Neural cell (in vitro differentiated cells): ENCODE data around the gene ZNF735. TPM values are rescaled to one million over a fixed set of nuclear protein-coding genes. Genes with fewer than 3 reads are reported as not detected.

Experiments used
- H2AFZ ChIP-seq: fragments of 200-600, 300-800 bp; sonication (generic), shearing (Covaris generic); 2 replicates; pipeline ENCODE4 v1.6.0; 2014; ENCODE audit warnings: low read depth, mild to moderate bottlenecking, antibody characterized with exemption, low read length, moderate library complexity
- H3F3A ChIP-seq: fragments of 200-600 bp; shearing (Covaris generic); 2 replicates; pipeline ENCODE4 v1.6.1; 2016; ENCODE audit warnings: mild to moderate bottlenecking, moderate library complexity, mixed read lengths, antibody characterized with exemption, low read length; ENCODE audit not compliant: insufficient read depth, poor library complexity, severe bottlenecking
- H3K27ac ChIP-seq: fragments of 200-600, 300-800 bp; sonication (generic), shearing (Covaris generic); 2 replicates; pipeline ENCODE4 v1.5.1; 2014; ENCODE audit warnings: mild to moderate bottlenecking, low read length, moderate library complexity
- H3K27me3 ChIP-seq: fragments of 300-800, 200-600 bp; sonication (generic), shearing (Covaris generic); 2 replicates; pipeline ENCODE4 v1.6.0; 2014; ENCODE audit warnings: mild to moderate bottlenecking, low read depth, low read length, moderate library complexity; ENCODE audit not compliant: insufficient read depth
- H3K36me3 ChIP-seq: fragments of 300-800, 200-600 bp; sonication (generic), shearing (Covaris generic); 2 replicates; pipeline ENCODE4 v1.5.1; 2014; ENCODE audit warnings: mild to moderate bottlenecking, antibody characterized with exemption, low read length, moderate library complexity; ENCODE audit not compliant: insufficient read depth
- H3K4me2 ChIP-seq: fragments of 300-800, 200-600 bp; sonication (generic), shearing (Covaris generic); 2 replicates; pipeline ENCODE4 v1.6.0; 2014; ENCODE audit warnings: mild to moderate bottlenecking, low read length
- H3K4me3 ChIP-seq: fragments of 300-800, 200-600 bp; sonication (generic), shearing (Covaris generic); 2 replicates; pipeline ENCODE4 v1.5.1; 2014; ENCODE audit warnings: mild to moderate bottlenecking, low read length, moderate library complexity
- H3K79me2 ChIP-seq: fragments of 200-600 bp; shearing (Covaris generic); replicated peaks from 2 replicates; pipeline ENCODE4 v1.6.0; 2014; ENCODE audit warnings: mild to moderate bottlenecking, low read length, moderate library complexity; ENCODE audit not compliant: insufficient read depth
- H3K9ac ChIP-seq: fragments of 300-800, 200-600 bp; sonication (generic), shearing (Covaris generic); 2 replicates; pipeline ENCODE4 v1.6.1; 2016; ENCODE audit warnings: mild to moderate bottlenecking, low read length, mixed read lengths
- H3K9me2 ChIP-seq: fragments of 200-600 bp; shearing (Covaris generic); 2 replicates; pipeline ENCODE4 v1.6.1; 2016; ENCODE audit warnings: mild to moderate bottlenecking, low read length, mixed read lengths; ENCODE audit not compliant: insufficient read depth
- H3K9me3 ChIP-seq: fragments of 200-600, 300-800 bp; sonication (generic), shearing (Covaris generic); 2 replicates; pipeline ENCODE4 v1.6.1; 2016; ENCODE audit warnings: mild to moderate bottlenecking, mixed run types, low read length, moderate library complexity, mixed read lengths
- H4K20me1 ChIP-seq: fragments of 200-600 bp; shearing (Covaris generic); 2 replicates; pipeline ENCODE4 v1.6.1; 2016; ENCODE audit warnings: mild to moderate bottlenecking, mixed run types; ENCODE audit not compliant: insufficient read depth
- EP300 ChIP-seq: fragments of 450-650 bp; conservative IDR thresholded peaks from 2 replicates; pipeline ENCODE4 v1.6.1; 2014; ENCODE audit warnings: antibody characterized with exemption, mild to moderate bottlenecking, moderate library complexity; ENCODE audit not compliant: poor library complexity, severe bottlenecking
- EZH2 ChIP-seq: fragments of 200-600, 300-800 bp; shearing (Covaris generic), sonication (generic); IDR thresholded peaks from 2 replicates; pipeline ENCODE4 v1.6.1; 2014; ENCODE audit warnings: antibody characterized with exemption, low read length, borderline replicate concordance, mild to moderate bottlenecking; ENCODE audit not compliant: insufficient read depth, poor library complexity, severe bottlenecking
- MXI1 ChIP-seq: fragments of 450-650 bp; conservative IDR thresholded peaks from 2 replicates; pipeline ENCODE4 v1.6.1; 2014; ENCODE audit warnings: antibody characterized with exemption, mild to moderate bottlenecking; ENCODE audit not compliant: poor library complexity, severe bottlenecking
- POLR2AphosphoS5 ChIP-seq: IDR thresholded peaks from 2 replicates; pipeline ENCODE4 v1.6.1; 2012
- RAD21 ChIP-seq: fragments of 450-650 bp; conservative IDR thresholded peaks from 2 replicates; pipeline ENCODE4 v1.6.1; 2014; ENCODE audit warnings: antibody characterized with exemption, mild to moderate bottlenecking, moderate library complexity
- REST ChIP-seq: IDR thresholded peaks from 2 replicates; pipeline ENCODE4 v1.6.1; 2012; ENCODE audit warnings: borderline replicate concordance
- SMC3 ChIP-seq: fragments of 450-650 bp; conservative IDR thresholded peaks from 2 replicates; pipeline ENCODE4 v1.6.1; 2014; ENCODE audit warnings: antibody characterized with exemption, mild to moderate bottlenecking, moderate library complexity; ENCODE audit not compliant: poor library complexity
- TAF1 ChIP-seq: IDR thresholded peaks from 2 replicates; pipeline ENCODE4 v1.6.1; 2012; ENCODE audit warnings: low read depth
- polyA plus RNA-seq: library from polyadenylated mRNA; depleted of rRNA; stranded (reverse); fragments of >200 nt; gene quantifications from 2 replicates; pipeline ENCODE4 v1.2.3, GENCODE V29; 2014
- TF ChIP-seq, protein P1 (sequence below): fragments of 450-650 bp; IDR thresholded peaks from 2 replicates; pipeline ENCODE4 v1.5.1; 2014; ENCODE audit warnings: antibody characterized with exemption, mild to moderate bottlenecking, moderate library complexity; ENCODE audit not compliant: poor library complexity, severe bottlenecking

The ZNF735 gene
- polyA plus RNA-seq, 1 donor from 2014 or later, result not detected

DNA sequence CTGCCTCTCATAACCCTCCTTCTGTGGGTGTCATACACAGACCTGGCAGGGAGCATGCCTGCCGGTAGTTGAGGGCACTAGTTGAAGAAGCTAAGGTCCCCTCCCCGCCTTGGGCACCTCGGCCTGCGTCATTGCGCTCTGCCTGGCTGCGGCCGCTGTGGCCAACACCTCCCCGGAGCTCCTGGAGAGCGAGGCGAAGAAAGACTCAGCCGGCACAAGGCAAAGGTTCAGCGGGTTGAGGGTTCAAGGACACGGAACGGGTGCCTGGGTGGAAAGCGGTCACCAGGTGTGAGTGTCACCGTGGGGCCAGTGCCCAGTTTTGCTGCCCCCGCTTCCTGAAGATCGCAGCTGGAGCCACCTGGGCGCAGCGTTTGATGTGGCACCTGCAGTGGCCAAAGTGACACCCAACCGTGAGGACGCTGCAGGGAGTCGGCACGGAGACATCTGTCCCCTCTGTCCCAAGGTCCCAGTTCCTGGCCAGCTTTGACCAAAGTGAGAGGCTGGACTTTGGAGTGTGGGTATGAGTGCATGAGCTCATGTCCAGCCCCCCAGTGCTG is 14.8 kb upstream of the ZNF735 start:
- H3K4me3 ChIP-seq, result no peak overlapping the region
- TF ChIP-seq EZH2 (no peak), SMC3 (no peak), REST (no peak), TAF1 (no peak), EP300 (no peak)
- TF ChIP-seq, protein P1, sequence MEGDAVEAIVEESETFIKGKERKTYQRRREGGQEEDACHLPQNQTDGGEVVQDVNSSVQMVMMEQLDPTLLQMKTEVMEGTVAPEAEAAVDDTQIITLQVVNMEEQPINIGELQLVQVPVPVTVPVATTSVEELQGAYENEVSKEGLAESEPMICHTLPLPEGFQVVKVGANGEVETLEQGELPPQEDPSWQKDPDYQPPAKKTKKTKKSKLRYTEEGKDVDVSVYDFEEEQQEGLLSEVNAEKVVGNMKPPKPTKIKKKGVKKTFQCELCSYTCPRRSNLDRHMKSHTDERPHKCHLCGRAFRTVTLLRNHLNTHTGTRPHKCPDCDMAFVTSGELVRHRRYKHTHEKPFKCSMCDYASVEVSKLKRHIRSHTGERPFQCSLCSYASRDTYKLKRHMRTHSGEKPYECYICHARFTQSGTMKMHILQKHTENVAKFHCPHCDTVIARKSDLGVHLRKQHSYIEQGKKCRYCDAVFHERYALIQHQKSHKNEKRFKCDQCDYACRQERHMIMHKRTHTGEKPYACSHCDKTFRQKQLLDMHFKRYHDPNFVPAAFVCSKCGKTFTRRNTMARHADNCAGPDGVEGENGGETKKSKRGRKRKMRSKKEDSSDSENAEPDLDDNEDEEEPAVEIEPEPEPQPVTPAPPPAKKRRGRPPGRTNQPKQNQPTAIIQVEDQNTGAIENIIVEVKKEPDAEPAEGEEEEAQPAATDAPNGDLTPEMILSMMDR, result no peak

GRCh38 chr7:64192775-64193174 is 14.2 kb upstream of the ZNF735 start:
- H3K36me3 ChIP-seq, result no peaks in the 10 kb centered on the region
- no peak overlapping the region for H2AFZ ChIP-seq

More for the DNA sequence above, 14.8 kb upstream of the ZNF735 start:
- no peaks in the 10 kb centered on the region for H3K36me3 ChIP-seq
- no peak overlapping the region for H3K9ac ChIP-seq
- H3K9me2 ChIP-seq, result no peaks in the 10 kb centered on the region
- H2AFZ ChIP-seq, result no peak overlapping the region
- H3K4me2 ChIP-seq, result no peak overlapping the region
- no peak overlapping the region for H3K27ac ChIP-seq
- H3K79me2 ChIP-seq, result no peaks in the 10 kb centered on the region
- no peaks in the 10 kb centered on the region for H4K20me1 ChIP-seq
- H3F3A ChIP-seq, result no peaks in the 10 kb centered on the region
- no peaks in the 10 kb centered on the region for H3K27me3 ChIP-seq
- H3K9me3 ChIP-seq, result peaks cover 3% of the 10 kb centered on the region

More at GRCh38 chr7:64192775-64193174, 14.2 kb upstream of the ZNF735 start:
- Histone ChIP-seq H3K4me2 (no peak overlapping the region), H3K9me3 (no peaks in the 10 kb centered on the region), H3K9ac (no peak overlapping the region), H3K9me2 (no peaks in the 10 kb centered on the region), H3K79me2 (no peaks in the 10 kb centered on the region), H3K27me3 (no peaks in the 10 kb centered on the region), H3F3A (no peaks in the 10 kb centered on the region), H3K27ac (no peak overlapping the region), H3K4me3 (no peak overlapping the region), H4K20me1 (no peaks in the 10 kb centered on the region)
- no peak for TF ChIP-seq SMC3
- TF ChIP-seq, protein P1, result no peak
- no peak for TF ChIP-seq POLR2AphosphoS5
- no peak for TF ChIP-seq RAD21
- TF ChIP-seq MXI1, result no peak
- no peak for TF ChIP-seq EP300
- TF ChIP-seq REST, result no peak
- no peak for TF ChIP-seq EZH2
- no peak for TF ChIP-seq TAF1
